ENCODE results near the gene MS4A2.
"Not testable (repeated sequence)": the region's sequence is repeated elsewhere in the genome, so short reads cannot be mapped to it uniquely, and the experiment has no call there.

Gene MS4A2

DNA sequence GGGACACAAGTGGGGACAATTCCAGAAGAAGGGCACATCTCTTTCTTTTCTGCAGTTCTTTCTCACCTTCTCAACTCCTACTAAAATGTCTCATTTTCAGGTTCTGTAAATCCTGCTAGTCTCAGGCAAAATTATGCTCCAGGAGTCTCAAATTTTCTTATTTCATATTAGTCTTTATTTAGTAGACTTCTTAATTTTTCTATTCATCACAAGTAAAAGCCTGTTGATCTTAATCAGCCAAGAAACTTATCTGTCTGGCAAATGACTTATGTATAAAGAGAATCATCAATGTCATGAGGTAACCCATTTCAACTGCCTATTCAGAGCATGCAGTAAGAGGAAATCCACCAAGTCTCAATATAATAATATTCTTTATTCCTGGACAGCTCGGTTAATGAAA lies at the start of gene MS4A2:
TSS of gene MS4A2 (plus strand) at position 301 of the 400 bp plus-strand sequence. CDS start 102 bp downstream, outside the sequence.
- DNase-seq, result no peak

DNA sequence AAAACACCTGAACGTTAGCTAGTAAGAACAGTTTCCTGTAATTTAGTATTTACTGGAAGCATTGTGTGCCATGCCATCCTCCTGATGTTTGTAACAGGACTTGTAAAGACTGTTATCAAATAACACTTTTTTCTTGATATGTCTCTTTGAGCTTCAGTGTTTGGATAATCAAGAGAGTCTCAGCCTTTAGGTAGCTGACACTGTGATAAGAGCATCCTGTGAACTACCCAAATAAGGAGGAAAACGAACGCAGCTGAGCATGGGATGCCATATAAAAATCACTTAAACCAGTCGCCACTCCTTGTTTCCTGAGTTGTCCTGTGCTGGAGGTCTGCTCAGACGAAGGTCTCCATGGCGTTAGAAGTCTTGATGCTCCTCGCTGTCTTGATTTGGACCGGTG lies 48.4 kb upstream of the MS4A2 start, which contains the start of gene OOSP2:
TSS of gene OOSP2 (plus strand) at position 301 of the 400 bp plus-strand sequence. CDS start at position 352, 51 bp downstream.
- DNase-seq, result no peak

DNA sequence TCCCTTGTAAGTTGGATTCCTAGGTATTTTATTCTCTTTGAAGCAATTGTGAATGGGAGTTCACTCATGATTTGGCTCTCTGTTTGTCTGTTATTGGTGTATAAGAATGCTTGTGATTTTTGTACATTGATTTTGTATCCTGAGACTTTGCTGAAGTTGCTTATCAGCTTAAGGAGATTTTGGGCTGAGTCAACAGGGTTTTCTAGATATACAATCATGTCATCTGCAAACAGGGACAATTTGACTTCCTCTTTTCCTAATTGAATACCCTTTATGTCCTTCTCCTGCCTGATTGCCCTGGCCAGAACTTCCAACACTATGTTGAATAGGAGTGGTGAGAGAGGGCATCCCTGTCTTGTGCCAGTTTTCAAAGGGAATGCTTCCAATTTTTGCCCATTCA lies 38.0 kb upstream of the MS4A2 start:
- DNase-seq, result not testable (repeated sequence)

DNA sequence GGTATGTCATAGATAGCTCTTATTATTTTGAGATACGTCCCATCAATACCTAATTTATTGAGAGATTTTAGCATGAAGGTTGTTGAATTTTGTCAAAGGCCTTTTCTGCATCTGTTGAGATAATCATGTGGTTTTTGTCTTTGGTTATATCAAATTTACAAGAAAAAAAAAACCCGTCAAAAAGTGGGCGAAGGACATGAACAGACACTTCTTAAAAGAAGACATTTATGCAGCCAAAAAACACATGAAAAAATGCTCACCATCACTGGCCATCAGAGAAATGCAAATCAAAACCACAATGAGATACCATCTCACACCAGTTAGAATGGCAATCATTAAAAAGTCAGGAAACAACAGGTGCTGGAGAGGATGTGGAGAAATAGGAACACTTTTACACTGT lies 37.6 kb upstream of the MS4A2 start:
- DNase-seq, result not testable (repeated sequence)

DNA sequence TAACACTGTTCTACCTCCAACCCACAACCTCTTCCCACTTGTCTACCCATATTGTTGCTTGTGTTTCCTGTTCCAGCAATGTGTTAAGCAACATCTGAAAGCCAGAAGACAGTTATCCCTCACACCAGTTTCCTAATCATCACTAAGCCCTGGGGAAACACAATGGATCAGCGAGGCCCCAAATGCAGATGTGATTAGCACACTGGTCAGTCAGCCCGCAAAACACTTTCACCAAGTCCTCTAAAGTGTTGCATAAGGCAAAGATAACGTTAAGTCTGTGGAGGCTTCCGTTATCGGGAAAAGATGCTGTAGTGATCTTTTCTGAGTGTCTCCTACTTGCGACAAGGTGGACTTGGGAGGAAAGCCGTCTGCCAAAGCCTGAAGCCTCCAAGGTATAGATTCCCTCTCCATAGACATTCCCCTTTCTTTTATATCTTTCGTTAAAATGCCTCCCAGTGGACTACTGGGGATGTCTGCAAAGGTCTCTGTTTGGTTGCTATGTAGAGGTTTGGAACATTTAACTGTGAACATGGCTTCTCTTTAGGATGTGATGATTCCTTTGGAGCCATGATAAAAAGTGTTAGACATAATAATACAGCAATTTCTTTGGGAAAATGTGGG lies 32.0 kb upstream of the MS4A2 start, which contains the start of gene MS4A3:
TSS of gene MS4A3 (plus strand) at position 317 of the 621 bp plus-strand sequence. CDS start 4,496 bp downstream, outside the sequence.
- no peak for DNase-seq

DNA sequence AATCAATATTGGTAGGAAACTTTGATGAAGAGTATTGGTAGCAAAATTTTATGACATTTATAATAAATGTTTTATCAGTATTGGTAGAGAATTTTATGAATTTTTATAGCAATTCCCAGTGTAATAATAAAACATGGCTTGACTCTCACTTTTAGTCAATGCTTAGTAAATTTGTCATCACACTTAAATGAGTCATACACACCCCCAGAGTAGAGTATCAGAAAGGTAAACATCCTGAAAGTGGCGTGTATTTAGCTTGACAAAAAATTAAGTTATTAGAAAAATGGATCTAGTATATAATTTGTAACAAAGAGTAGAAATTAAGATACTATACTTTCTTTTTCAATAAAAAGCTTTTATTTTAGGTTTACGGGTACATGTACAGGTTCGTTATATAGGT lies 29.4 kb upstream of the MS4A2 start:
- no peak for DNase-seq

DNA sequence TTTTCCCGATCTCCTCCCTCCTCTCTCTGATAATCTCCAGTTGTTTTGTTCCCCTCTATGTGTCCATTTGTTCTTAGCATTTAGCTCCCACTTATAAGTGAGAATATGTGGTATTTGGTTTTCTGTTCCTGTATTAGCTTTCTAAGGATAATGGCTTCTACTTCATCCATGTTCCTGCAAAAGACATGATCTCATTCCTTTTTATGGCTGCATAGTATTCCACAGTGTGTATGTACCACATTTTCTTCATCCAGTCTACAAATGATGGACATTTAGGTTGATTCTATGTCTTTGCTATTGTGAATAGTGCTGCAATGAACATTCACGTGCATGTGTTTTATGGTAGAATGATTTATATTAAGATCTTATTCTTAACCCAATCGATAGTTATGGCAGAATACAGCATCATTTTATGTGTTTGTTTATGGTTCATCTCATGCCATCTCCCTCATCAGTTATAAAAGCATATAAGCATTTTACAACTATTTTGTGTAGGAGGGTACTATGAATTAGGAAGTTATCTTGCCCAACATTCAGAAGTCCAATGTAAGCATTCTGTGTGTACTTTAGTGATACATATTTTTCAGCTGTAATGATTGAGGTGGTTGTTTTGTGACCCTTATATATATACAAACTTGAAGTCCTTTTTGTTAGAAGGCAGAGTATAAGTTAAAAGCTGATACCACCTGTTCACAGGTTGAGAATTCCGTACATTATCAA lies 28.8 kb upstream of the MS4A2 start:
- no peak for DNase-seq

DNA sequence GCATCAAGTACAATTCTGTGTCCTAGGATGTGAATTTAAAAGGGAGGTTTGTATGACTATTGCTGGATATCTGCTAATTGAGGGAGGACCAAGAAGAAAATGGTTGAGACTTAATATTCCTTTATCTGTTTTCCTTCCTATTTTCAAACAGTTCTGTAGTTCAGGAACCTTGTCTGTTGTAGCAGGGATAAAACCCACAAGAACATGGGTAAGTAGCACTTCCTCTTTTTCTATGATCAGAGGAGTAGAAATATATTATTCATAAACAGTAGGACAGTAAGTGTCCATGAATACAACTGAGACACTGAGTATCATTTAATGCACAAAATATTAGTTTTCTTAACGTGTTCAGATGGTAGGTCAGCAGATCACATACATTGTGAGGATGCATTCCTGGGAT lies 24.4 kb upstream of the MS4A2 start:
- DNase-seq, result no peak

DNA sequence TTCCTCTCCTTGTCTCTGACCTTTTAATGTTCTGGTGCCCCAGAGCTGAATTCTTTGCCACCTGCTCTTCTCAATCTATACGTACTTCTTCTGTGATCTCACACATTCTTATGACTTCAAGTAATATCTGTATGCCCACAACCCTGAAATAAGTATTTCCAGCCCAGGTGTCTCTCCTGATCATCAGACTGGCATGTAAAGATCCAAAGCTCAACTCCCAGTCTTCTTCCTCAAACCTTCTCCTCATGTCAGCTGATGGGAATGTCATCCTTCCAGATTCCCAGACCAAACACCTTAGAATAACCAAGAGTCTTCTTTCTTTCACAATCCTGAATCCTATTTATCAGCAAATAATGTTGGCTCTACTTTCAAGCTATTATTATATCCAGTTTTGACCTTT lies 22.7 kb upstream of the MS4A2 start:
- no peak for DNase-seq

DNA sequence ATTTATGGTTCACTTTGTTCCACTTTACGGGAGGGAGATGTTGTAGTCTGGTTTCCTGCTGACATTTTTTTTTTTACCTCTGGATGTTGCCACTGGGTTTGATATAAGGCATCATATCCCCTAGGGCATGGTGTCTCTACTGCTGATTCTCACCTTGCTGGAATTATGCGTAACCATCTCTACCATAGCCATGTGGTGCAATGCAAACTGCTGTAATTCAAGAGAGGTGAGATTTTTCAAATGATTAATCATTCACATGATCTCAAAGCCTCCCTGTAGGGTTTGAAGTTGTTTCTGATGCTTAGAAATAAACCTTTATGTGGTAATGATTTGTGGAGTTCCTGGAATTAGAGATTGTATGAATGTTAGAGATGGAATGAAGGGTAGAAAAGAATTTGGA lies 19.0 kb upstream of the MS4A2 start:
- DNase-seq, result no peak

DNA sequence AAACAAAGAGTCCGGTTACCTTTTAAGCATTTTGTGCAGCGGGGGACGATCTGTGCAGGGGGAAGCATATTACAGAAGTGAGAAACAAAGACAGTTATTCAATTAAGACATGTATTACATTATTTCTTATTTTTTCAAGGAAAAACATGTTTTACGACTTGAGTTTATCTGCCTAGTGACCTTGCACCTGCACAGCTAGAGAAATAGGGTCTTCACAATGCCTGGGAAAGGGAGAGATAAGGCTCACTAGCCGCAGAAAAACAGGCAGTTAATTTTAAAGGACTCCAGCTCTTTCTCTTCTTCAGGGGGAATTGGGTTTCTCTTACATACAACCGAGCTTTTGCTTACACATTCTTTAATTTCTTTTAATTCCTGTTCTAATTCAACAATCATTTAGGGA lies 16.8 kb upstream of the MS4A2 start:
- not testable (repeated sequence) for DNase-seq

DNA sequence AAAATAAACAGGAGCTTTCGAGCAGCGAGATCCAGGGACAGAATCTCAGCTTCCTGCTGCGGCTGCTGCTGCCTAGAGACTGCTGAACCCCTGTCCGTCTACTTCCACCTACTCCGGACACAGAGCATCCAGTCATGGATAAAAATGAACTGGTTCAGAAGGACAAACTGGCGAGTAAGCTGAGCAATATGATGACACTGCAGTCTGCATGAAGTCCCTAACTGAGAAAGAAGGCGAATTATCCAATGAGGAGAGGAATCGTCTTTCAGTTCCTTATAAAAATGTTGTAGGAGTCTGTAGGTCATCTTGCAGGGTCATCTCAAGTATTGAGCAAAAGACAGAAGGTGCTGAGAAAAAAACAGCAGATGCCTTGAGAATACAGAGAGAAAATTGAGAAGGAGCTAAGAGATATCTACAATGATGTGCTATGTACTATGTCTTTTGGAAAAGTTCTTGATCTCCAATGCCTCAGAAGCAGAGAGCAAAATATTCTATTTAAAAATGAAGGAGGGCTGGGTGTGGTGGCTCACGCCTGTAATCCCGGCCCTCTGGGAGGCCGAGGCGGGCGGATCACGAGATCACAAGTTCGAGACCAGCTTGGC lies 11.1 kb upstream of the MS4A2 start:
- no peak for DNase-seq

DNA sequence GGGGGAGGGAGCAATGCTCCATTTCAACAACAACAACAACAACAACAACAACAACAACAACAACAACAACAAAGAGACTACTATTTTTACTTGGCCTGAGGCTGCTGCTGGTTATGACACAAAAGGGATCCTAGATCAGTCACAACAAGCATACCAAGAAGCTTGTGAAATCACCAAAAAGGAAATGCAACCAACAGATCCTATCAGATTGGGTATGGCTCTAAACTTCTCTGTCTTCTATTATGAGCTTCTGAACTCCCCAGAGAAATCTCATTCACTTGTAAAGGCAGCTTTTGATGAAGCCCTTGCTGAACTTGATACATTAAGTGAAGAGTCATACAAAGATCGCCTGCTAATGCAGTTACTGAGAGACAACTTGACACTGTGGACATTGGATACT lies 10.5 kb upstream of the MS4A2 start:
- DNase-seq, result no peak

DNA sequence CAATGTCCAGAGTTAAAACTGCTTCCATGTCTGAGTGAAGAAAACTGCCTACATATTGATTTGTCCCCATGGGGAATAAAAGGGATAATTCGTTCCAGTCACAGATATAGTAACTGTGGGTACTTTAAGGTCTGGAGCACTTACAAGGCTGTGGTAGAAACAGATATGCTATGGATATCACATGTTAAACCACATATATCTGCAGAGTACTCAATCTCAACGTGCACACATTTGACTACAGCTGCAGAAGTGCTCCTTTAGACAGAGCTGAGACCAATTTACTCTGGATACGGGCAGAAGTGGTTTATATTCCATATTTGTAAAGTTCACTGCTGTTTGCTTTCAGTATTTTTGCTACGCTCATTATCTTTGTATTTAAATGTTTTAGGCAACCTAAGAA lies 9.7 kb upstream of the MS4A2 start:
- DNase-seq, result no peak

DNA sequence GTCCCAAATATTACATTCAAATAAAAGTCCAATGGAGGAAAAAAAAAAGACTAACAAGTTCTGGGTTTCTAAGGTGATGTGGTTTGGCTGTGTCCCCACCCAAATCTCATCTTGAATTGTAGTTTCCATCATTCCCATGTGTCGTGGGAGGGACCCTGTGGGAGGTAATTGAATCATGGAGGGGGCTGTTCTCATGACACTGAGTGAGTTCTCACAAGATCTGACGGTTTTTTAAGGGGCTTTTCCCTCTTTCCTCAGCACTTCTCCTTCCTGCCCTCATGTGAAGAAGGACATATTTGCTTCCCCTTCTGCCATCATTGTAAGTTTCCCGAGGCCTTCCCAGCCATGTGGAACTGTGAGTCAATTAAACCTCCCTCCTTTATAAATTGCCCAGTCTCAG lies 7.9 kb upstream of the MS4A2 start:
- no peak for DNase-seq

DNA sequence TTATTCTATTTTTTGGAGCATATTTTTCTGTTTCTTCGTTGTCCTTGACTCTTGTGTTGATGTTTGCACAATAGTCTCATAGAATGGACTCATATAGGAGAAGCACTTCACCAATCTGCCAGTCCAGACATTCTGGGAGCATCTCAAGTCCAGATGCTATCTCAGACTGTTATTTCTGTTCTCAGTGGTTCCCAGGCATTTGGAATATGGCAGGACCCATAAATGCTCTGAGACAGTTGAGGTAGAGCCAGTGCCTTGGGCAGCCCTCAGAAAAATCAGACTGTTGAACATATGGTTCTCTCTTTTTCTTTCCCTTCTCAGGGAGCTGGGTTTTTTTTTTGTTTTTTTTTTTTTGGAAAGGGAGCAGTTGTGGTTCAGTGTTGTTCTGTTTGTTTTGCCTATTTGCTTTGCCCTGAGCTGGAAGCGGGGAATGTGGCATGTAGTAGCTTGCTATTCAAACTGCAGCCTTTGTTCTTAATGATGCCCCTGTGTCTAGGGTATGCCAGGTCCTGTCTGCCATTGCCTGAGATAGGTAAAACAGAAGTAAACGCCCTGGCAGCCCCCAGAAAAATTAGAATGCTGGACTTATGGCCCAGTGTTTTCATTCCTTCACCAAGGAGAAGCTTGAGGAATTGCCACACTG lies 3.7 kb upstream of the MS4A2 start:
- DNase-seq, result no peak

DNA sequence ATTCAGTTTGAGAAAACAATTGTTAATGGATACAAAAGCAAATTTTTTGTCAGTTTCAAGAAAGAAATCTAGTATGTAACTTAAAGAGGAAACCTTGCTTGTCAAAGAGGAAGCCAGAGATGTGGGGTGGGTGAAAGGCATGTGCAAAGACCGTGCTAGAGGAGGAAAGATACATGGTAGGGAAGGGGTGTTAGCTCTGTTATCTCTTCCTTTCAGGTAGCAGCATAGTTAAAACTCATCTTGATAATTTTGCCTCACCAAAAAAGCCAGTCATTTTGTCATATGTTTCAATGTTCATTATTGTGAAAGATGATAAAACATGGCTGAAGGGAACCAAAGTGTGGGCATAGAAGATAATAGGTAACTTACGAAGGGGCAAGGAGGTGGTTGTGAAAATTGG lies 2.6 kb upstream of the MS4A2 start:
- DNase-seq, result no peak

DNA sequence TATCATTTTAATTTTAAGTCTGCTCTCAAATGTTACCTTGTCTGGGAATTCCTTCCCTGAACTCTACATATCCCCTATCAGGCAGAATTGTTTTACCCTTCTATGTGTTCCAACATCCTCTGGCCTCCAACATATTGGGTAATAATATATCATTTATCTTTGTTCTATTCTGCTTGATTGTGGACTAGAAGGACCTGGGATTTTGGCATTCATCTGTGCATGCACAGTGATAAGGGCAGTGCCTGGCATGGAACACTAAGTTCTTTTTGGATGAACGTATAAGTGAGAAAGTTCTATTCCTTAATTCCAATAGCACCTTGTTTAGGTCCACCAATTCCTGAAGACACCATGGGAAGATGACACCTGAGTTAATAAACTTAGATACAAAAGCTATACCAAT lies 1.2 kb upstream of the MS4A2 start:
- no peak for DNase-seq

DNA sequence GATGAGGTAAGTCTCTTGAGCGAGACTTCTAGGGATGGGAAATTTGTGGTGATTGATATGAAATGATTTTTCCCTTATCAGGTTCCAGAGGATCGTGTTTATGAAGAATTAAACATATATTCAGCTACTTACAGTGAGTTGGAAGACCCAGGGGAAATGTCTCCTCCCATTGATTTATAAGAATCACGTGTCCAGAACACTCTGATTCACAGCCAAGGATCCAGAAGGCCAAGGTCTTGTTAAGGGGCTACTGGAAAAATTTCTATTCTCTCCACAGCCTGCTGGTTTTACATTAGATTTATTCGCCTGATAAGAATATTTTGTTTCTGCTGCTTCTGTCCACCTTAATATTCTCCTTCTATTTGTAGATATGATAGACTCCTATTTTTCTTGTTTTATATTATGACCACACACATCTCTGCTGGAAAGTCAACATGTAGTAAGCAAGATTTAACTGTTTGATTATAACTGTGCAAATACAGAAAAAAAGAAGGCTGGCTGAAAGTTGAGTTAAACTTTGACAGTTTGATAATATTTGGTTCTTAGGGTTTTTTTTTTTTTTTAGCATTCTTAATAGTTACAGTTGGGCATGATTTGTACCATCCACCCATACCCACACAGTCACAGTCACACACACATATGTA lies 7.1 kb downstream of the MS4A2 start:
- no peak for DNase-seq

DNA sequence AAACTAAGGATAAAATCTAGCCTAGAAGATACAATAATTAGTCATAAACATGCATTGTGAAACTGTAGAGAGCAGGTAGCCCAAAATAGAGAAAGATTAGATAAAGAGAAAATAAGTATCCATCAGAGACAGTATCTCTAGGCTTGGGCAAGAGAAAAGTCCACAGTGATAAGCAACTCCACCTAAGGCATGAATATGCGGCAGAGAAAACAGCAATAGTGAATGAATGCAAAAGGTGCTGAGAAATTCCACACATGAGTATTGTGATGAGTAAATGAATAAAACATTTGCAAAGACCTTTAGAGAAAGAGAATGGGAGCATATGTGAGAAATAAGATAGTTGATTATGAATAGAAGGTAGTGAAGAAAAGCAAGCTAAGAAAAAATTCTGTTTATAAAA lies 8.7 kb downstream of the MS4A2 start:
- DNase-seq, result no peak

DNA sequence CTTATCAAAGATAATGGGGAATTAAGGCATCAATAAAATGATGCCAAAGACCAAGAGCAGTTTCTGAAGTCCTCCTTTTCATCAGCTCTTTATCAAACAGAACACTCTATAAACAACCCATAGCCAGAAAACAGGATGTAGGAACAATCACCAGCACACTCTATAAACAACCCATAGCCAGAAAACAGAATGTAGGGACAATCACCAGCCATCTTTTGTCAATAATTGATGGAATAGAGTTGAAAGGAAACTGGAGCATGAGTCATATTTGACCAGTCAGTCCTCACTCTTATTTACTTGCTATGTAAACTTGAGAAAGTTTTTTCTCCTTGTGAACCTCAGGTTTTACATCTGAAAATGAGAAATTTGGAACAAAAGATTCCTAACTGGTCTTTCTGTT lies 10.0 kb downstream of the MS4A2 start:
- DNase-seq, result no peak

DNA sequence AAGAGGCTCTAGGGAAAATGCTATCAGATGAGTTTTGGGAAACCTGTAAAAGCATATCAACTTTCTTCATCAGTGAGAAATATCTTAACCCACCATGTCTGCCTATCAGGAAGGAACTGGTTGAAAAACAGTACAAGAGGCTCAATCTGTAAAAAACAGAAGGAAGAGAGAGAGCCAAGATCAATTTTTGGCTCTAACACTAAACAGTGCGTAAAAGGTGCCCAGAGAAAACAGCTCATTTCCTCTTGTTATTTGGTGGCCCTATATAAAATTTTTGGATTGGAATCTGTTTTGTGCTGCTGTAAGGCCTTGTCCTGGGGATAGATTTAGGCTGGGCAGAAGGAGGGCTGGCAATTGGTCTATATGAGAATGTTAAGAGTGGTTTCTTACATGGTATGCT lies 12.1 kb downstream of the MS4A2 start:
- no peak for DNase-seq

DNA sequence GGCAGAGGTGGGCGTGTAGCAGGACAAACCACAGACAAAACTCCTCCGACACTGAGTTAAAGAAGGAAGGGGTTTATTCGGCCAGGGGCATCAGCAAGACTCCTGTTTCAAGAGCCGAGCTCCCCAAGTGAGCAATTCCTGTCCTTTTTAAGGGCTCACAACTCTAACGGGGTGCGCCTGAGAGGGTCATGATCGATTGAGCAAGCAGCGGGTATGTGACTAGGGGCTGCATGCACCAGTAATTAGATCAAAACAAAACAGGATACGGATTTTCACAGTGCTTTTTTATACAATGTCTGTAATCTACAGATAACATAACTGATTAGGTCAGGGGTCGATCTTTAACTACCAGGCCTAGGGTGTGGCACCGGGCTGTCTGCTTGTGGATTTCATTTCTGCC lies 12.9 kb downstream of the MS4A2 start:
- not testable (repeated sequence) for DNase-seq
